ENCODE measurements around the gene EXOSC5.

GRCh38 chr19:41416194-41416674, 19.1 kb upstream of the EXOSC5 start:
- TF ChIP-seq CTCF (IDR thresholded peaks at IDR 0.05) (no peak), POLR2A (IDR thresholded peaks at IDR 0.05) (no peak)
